ENCODE results near the gene ZFYVE1. TPM values are rescaled to one million over a fixed set of nuclear protein-coding genes. Genes with fewer than 3 reads are reported as not detected.
"Not testable (repeated sequence)": the region's sequence is repeated elsewhere in the genome, so short reads cannot be mapped to it uniquely, and the experiment has no call there.

ZFYVE1 gene, protein sequence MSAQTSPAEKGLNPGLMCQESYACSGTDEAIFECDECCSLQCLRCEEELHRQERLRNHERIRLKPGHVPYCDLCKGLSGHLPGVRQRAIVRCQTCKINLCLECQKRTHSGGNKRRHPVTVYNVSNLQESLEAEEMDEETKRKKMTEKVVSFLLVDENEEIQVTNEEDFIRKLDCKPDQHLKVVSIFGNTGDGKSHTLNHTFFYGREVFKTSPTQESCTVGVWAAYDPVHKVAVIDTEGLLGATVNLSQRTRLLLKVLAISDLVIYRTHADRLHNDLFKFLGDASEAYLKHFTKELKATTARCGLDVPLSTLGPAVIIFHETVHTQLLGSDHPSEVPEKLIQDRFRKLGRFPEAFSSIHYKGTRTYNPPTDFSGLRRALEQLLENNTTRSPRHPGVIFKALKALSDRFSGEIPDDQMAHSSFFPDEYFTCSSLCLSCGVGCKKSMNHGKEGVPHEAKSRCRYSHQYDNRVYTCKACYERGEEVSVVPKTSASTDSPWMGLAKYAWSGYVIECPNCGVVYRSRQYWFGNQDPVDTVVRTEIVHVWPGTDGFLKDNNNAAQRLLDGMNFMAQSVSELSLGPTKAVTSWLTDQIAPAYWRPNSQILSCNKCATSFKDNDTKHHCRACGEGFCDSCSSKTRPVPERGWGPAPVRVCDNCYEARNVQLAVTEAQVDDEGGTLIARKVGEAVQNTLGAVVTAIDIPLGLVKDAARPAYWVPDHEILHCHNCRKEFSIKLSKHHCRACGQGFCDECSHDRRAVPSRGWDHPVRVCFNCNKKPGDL
- 10 to 100 TPM; 18.6 to 23.4 (median 21.7) TPM for polyA plus RNA-seq (ENCODE audit: insufficient read length in 3 of 3)
- long read RNA-seq, donor 1, full-length matches to known transcripts, result 1 of 6 reads
- long read RNA-seq, donor 1, partial matches to known transcripts, result 5 of 6 reads
- long read RNA-seq, donor 1, other reads (novel, unspliced or antisense), result 0 of 6 reads
- long read RNA-seq, donor 2, full-length matches to known transcripts, result 4 of 9 reads
- long read RNA-seq, donor 2, partial matches to known transcripts, result 5 of 9 reads
- long read RNA-seq, donor 2, other reads (novel, unspliced or antisense), result 0 of 9 reads
- long read RNA-seq, donor 3, result 0 reads
- long read RNA-seq, donor 4, full-length matches to known transcripts, result 2 of 2 reads
- long read RNA-seq, donor 4, partial matches to known transcripts, result 0 of 2 reads
- long read RNA-seq, donor 4, other reads (novel, unspliced or antisense), result 0 of 2 reads
- long read RNA-seq, donor 5, full-length matches to known transcripts, result 1 of 1 reads
- long read RNA-seq, donor 5, partial matches to known transcripts, result 0 of 1 reads
- long read RNA-seq, donor 5, other reads (novel, unspliced or antisense), result 0 of 1 reads
- long read RNA-seq, donor 6, result 0 reads
- long read RNA-seq, donor 7, full-length matches to known transcripts, result 5 of 5 reads
- long read RNA-seq, donor 7, partial matches to known transcripts, result 0 of 5 reads
- long read RNA-seq, donor 7, other reads (novel, unspliced or antisense), result 0 of 5 reads
- long read RNA-seq, donor 8, full-length matches to known transcripts, result 2 of 2 reads
- long read RNA-seq, donor 8, partial matches to known transcripts, result 0 of 2 reads
- long read RNA-seq, donor 8, other reads (novel, unspliced or antisense), result 0 of 2 reads
- long read RNA-seq, donor 9, full-length matches to known transcripts, result 6 of 13 reads
- long read RNA-seq, donor 9, partial matches to known transcripts, result 7 of 13 reads
- long read RNA-seq, donor 9, other reads (novel, unspliced or antisense), result 0 of 13 reads
- long read RNA-seq, donor 10, full-length matches to known transcripts, result 2 of 8 reads
- long read RNA-seq, donor 10, partial matches to known transcripts, result 6 of 8 reads
- long read RNA-seq, donor 10, other reads (novel, unspliced or antisense), result 0 of 8 reads
- long read RNA-seq, donor 11, full-length matches to known transcripts, result 2 of 2 reads
- long read RNA-seq, donor 11, partial matches to known transcripts, result 0 of 2 reads
- long read RNA-seq, donor 11, other reads (novel, unspliced or antisense), result 0 of 2 reads
- long read RNA-seq, donor 12, full-length matches to known transcripts, result 7 of 7 reads
- long read RNA-seq, donor 12, partial matches to known transcripts, result 0 of 7 reads
- long read RNA-seq, donor 12, other reads (novel, unspliced or antisense), result 0 of 7 reads
- long read RNA-seq, donor 13, full-length matches to known transcripts, result 1 of 1 reads
- long read RNA-seq, donor 13, partial matches to known transcripts, result 0 of 1 reads
- long read RNA-seq, donor 13, other reads (novel, unspliced or antisense), result 0 of 1 reads
- long read RNA-seq, donor 14, result 0 reads
- long read RNA-seq, donor 15, result 0 reads
- long read RNA-seq, donor 16, full-length matches to known transcripts, result 2 of 2 reads
- long read RNA-seq, donor 16, partial matches to known transcripts, result 0 of 2 reads
- long read RNA-seq, donor 16, other reads (novel, unspliced or antisense), result 0 of 2 reads

DNA sequence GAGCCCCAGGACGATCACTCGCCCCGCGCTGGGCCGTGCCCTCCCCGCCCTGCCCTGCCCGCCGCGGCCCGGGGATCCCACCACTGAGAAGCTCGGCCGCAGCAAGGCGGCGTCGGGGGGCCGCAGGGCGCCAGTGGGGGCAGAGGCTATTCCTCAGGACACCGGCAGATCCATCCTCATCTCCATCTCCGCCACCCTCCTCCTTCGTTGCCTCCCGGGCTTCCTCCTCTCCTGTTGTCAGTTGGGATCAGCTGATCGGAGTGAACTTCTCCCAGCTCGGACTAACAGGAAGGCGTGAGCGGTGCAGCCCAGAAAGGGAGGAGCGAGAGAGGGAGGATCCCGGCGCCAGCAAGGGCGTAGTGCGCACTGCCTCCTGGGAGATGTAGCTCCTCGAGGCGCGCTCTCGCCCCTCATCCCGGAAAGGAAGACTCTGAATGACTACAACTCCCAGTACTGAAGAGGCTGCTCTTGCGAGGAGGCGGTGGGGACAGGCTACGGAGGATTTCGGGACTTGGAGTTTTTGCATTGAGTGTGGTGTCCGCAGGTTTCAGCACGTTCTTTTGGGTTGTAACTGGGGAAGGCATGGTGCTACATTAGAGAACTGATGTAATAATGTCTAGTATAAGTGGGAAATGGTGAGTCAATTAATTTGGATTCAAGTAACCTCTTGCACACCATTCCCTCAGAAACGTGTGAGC lies at the start of gene ZFYVE1:
Gene ZFYVE1 (minus strand): TSS at position 262 of the 698 bp plus-strand sequence. CDS start 2,598 bp downstream, outside the sequence.
- peak; percentile 98 for DNase-seq

DNA sequence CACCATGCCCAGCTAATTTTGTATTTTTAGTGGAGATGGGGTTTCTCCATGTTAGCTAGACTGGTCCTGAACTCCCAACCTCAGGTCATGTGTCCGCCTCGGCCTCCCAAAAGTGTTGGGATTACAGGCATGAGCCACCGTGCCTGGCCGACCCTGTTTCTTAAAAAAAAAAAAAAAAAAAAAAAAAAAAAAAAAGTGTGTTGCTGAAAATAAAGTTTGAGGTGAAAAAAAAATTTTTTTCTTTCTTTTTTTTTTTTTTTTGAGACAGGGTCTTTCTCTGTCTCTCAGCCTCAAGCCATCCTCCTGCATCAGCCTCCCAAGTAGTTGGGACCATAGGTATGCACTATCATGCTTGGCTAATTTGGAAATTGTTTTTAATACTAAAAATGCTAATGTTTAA lies 42.7 kb upstream of the ZFYVE1 start:
- no peak for DNase-seq

DNA sequence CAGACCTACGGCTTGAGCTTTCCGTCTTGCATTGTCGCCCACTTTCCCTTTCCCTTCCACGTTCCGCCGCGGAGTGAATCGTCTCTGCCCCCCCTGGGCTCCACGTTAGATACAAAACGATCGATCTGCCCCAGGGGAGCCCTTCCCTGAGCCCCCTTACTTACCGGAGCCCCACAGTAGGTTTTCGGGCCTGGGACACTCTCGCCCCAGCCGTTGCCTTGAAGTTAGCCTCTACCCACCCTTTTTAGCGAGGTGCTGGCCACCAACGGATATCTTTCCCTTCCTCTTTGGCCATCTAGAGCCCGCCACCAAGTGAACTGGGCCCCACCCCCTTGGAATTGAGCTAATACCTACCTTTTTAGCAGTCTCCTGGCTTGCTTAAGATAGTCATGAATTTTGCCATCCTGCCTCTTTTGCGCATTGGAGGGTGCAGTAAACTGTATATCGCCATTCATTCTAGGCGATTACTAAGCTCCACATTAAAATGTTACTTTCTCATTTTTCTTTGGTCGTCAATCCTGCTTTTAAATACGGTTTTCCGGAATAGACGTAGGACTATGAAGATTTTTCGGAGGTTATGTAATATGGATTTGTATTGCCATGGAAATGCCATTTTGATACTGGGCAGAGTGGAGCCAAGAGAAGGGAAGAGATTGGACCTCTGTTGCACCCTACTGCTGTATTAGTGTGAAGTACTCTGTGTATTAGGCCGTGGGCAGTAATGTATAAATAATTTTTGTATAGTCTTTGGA lies 32.2 kb upstream of the ZFYVE1 start:
- peak; percentile 24 for DNase-seq

DNA sequence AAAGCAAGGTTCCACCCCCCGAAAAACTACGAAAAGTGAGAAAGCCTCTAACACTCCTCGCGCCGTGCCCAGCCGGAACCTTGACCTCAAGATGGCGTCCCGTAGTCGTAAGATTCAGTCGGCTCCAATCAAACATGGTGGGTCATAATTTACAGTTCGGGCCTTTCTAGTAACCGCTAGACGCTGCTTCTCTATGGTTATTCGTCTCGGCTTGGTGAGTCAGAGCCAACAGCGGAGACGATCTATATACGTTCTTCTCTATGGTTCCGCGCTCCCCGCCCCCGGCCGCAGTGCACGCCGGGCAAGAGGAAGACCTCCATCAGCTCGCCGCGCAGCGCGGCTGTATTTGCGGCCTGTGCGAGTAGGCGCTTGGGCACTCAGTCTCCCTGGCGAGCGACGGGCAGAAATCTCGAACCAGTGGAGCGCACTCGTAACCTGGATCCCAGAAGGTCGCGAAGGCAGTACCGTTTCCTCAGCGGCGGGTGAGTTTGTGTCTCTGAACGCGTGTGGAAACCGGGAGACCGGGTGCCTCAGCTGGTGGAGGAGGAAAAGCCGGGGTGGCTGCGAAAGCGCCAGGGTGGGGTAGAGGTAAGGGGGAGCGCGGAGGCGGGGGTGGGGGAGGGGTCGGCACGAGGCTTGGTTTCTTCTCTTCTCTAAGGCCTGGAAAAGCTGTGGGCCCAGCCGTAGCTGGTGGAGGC lies 31.5 kb upstream of the ZFYVE1 start, which contains the start of gene RBM25:
Gene RBM25 (plus strand): TSS at position 311 of the 698 bp plus-strand sequence. CDS start 13,108 bp downstream, outside the sequence.
- peak; percentile 99 for DNase-seq

DNA sequence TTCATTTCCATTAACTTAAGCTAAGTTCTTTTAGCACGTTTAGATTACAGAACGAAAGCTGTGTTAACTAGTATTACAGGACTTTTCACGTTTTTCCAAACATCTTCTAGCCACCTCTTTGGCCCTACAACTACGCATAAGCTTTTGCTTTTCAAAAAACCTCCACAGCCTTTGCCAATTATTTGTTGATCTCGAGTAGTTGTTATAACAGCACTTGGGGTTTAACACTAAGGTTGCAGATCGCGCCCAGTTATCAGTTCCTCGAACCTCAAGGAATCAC lies 31.0 kb upstream of the ZFYVE1 start:
- DNase-seq, result no peak

DNA sequence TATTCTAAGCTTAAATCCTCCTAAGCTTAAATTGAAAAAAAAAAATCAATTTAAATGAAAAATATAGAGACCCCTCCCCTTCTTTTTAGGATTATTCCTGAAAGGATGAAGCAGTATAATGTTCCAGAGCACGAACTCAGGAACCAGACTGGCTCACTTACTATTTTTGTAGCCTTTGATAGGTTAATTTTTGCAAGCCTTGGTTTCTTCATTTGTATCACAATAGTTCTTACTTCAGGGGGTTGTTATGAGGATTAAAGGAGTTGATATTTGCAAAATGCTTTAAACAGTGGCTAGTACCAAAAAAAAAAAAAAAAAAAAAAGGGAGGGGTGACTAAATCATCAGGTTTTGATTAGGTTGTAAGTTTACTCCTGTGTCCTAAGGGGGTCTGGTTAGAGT lies 28.3 kb upstream of the ZFYVE1 start:
- no peak for DNase-seq

DNA sequence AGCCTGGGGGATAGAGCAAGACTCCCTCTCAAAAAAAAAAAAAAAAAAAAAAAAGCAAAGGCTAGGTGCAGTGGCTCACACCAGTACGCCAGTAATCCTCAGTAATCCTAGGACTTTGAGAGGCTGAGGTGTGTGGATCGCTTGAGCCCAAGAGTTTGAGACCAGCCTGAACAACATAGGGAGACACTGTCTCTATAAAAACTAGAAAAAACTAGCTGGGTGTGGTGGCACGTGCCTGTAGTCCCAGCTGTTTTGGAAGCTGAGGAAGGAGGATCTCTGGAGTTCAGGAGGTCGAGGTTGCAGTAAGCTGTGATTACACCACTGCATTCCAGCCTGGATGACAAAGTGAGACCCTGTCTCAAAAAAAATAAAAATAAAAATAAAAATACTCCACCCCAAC lies 22.5 kb upstream of the ZFYVE1 start:
- DNase-seq, result no peak

DNA sequence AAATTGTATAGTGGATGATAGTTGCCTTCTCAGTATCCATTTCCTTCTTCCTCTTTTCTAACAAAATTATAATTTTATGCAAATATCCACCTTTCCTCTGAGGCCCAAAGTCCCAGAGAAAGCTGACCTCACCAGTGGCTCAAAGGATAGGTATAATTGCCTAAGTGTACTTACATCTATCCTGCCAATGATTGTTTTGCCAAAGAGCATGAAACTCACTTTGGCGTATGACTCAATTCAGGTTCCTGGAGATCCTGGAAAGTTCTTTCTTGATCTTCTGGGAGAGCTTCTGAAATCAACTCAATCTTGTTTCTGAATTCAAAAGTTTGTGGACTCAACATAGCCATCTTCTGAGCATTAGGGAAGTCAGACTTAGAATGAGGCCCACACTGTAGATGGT lies 20.9 kb upstream of the ZFYVE1 start:
- DNase-seq, result no peak

DNA sequence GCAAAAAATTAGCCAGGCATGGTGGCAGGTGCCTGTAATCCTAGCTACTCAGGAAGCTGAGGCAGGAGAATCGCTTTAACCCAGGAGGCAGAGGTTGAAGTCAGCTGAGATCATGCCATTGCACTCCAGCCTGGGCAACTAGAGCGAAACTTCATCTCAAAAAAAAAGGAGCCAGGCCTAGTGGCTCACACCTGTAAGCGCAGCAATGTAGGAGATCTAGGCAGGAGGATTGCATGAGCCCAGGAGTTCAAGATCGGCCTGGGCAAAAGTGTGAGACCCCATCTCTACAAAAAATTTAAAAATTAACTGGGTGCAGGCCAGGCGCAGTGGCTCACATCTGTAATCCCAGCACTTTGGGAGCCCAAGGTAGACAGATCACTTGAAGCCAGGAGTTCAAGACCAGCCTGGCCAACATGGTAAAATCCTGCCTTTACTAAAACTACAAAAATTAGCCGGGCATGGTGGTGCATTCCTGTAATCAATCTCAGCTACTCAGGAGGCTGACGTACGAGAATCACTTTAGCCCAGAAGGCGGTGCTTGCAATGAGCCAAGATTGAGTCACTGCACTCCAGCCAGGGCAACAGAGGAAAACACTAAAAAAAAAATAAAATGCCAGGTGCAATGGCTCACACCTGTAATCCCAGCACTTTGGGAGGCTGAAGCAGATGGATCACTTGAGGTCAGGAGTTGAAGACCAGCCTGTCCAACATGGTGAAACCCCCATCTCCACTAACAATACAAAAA lies 10.0 kb upstream of the ZFYVE1 start:
- DNase-seq, result not testable (repeated sequence)

DNA sequence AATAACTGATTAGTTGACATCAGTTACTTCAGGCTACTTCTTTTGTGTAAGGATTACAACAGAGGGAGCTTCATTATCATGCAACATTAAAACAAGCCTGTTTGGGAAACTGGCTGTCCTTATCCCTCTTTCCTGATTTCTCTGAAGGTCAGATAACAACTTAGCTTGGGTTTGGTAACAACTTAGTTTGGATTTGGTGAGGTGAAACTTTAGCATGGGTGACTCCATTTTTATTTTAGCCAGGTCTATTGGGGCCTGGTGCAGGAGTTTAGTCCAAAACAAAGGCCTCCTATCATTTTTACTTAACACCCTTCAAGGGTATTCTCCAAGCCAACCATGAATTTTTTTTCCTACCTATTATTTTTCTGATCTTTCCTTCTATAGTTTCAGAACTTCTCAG lies 1.1 kb upstream of the ZFYVE1 start:
- no peak for DNase-seq

DNA sequence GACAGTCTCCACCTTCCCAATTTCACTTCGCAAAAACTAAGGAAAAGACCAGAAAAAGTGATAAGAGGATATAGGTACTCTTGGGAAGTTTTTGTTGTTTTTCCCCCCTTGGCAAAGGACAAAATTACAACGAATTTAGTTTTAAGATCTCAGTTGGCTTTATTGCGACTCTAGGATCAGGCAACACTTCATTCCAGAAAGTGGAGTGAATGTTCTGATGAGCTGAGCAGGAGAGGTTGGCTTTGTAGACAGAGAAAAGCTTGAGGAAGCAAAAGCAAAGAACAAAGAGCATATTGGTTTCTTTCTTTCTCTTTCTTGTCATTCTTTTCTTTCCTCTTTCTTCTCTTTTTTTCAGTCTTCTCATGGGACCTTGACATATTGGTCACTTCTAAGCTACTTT lies 640 bp upstream of the ZFYVE1 start:
- DNase-seq, result no peak

DNA sequence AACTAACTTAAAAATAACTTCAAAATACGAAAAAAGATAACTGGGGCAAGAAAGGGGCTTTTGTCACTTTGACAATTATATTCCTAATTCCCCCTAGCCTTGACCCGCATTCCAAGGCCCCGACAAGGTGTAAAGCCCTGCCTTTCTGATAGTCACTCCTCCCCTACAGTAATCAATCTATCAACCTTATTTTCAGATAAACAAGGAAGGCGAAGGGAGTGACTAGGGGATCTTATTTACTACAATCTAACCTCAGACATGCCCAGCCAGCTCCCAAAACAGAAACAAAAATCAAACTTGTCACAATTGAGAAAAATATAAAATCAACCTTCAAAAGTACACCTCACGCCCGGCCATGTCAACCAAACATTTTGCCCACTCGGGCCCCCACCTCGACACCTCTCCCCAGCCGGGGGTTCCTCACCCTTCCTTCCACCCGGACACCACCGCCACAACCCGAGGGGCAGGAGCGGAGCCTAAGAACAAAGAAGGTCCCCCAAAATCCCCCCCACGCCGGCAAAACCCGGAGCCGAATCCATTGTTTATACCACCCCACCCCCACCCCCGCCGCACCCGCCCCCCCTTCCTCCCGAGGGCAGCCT lies 562 bp downstream of the ZFYVE1 start:
- no peak for DNase-seq

DNA sequence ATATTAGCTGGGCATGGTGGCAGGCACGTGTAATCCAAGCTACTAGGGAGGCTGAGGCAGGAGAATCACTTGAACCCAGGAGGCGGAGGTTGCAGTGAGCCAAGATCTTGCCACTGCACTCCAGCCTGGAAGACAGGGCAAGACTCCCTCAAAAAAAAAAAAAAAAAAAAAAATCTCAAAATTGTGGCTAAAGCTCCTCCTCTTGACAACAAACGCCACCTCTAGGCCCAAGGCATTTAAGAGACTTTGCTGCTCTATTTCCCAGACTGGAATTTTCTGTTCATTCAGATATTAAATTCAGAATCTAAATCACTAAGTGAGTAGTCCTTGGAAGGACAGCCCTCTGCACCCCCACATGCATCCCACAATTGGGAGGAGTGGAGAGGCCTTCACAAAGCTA lies 1.4 kb downstream of the ZFYVE1 start:
- DNase-seq, result no peak

DNA sequence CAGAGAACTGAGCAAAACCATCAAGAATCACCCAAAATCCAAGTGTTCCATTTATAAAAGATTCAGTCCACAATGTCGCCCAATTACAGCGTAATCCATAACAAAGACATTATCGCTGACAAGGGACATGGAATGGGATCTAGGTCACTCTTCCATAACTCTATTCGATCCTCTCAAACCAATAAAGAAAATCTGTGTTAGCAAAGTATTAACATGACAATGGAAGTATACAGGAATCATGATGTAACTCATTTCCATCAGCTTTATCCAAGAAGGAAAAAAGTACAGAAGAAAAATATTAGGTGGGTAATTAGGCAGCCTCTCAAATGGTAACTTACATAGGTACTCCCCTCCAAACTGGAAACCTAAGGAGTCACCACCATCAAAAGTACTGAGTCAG lies 4.9 kb downstream of the ZFYVE1 start:
- DNase-seq, result no peak

DNA sequence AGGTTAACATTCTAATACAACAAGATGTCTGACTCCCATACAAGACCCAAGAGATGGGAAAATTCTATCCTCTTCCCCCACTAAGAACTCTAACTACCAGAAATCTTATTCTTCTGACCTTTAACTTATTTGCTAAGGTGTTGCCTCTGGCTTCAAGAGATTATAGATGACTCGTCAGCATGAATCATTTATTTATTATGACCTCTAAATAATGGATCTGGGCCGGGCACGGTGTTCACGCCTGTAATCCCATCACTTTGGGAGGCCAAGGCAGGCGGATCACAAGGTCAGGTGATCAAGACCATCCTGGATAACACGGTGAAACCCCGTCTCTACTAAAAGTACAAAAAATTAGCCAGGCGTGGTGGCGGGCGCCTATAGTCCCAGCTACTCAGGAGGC lies 10.9 kb downstream of the ZFYVE1 start:
- not testable (repeated sequence) for DNase-seq

DNA sequence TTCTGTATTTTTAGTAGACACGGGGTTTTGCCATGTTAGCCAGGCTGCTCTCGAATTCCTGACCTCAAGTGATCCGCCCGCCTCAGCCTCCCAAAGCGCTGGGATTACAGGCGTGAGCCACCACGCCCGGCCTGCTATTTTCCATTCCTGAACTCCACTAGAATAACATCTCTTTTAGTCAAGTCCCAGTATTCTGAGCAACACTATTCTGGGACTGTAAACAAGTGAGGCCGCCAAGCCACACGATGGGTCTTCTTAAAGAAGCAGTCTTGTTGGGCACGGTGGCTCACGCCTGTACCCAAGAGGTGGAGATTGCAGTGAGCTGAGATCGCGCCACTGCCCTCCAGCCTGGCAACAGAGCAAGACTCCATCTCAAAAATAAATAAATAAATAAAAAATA lies 11.4 kb downstream of the ZFYVE1 start:
- DNase-seq, result not testable (repeated sequence)
